OCI-LY3 (cell line): ENCODE results near the gene KCNQ1.

Experiments
- EZH2phosphoT487 ChIP-seq: fragments of 200-600 bp; shearing (Covaris generic); IDR thresholded peaks from 2 replicates; pipeline ENCODE4 v1.6.1; 2018; ENCODE audit warnings: antibody characterized with exemption, mixed run types, low read depth
- TF ChIP-seq, protein P1 (sequence below): fragments of 200-600, 300-600 bp; sonication (generic); IDR thresholded peaks from 2 replicates; pipeline ENCODE4 v1.5.1; 2014; ENCODE audit warnings: antibody characterized with exemption, low read length, low read depth

DNA sequence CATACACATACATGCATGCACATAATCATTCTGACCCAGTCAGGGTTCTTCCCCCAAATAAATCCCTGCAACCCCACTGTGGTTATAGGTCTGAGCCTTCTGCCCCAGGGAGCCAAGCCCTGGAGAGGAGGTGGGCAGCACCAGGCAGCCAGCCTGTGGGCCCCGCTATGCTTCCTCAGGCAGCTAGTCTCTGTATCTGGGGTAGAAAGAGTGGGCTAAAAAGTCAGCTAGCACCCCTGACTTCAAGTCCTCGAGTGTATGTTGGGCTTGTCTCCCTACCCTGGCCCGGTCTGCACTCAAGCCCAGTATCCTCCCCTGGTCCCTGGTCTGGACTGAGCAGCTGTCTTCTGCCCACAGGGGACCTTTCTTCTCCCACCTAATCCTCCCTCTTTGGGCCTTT, 226.9 kb downstream of the KCNQ1 start:
- TF ChIP-seq, protein P1, sequence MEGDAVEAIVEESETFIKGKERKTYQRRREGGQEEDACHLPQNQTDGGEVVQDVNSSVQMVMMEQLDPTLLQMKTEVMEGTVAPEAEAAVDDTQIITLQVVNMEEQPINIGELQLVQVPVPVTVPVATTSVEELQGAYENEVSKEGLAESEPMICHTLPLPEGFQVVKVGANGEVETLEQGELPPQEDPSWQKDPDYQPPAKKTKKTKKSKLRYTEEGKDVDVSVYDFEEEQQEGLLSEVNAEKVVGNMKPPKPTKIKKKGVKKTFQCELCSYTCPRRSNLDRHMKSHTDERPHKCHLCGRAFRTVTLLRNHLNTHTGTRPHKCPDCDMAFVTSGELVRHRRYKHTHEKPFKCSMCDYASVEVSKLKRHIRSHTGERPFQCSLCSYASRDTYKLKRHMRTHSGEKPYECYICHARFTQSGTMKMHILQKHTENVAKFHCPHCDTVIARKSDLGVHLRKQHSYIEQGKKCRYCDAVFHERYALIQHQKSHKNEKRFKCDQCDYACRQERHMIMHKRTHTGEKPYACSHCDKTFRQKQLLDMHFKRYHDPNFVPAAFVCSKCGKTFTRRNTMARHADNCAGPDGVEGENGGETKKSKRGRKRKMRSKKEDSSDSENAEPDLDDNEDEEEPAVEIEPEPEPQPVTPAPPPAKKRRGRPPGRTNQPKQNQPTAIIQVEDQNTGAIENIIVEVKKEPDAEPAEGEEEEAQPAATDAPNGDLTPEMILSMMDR, result no peak
- TF ChIP-seq EZH2phosphoT487, result no peak
